IMR-90 (cell line): ENCODE data around the gene LTC4S.

Experiments used
- CTCF ChIP-seq: conservative IDR thresholded peaks from 2 replicates; pipeline ENCODE4 v1.5.1; 2012; ENCODE audit warnings: mild to moderate bottlenecking, low read depth, low read length, improper control_type of control experiment
- NFE2L2 ChIP-seq: fragments of 150-350 bp; IDR thresholded peaks from 2 replicates; pipeline ENCODE4 v1.6.1; 2016; ENCODE audit warnings: low read depth, mild to moderate bottlenecking, low read length

GRCh38 chr5:179767496-179768100 lies 26.2 kb upstream of the LTC4S start:
- TF ChIP-seq CTCF: no peak
- no peak for TF ChIP-seq NFE2L2
